HG02973 (cell line): ENCODE measurements around the gene LRIG3.

Experiments used
- ATAC-seq: cut with Tn5 transposase; IDR thresholded peaks from one replicate; pipeline ENCODE4 v1.9.1; 2021; ENCODE audit warnings: moderate library complexity; ENCODE audit not compliant: unreplicated experiment

Gene LRIG3

DNA sequence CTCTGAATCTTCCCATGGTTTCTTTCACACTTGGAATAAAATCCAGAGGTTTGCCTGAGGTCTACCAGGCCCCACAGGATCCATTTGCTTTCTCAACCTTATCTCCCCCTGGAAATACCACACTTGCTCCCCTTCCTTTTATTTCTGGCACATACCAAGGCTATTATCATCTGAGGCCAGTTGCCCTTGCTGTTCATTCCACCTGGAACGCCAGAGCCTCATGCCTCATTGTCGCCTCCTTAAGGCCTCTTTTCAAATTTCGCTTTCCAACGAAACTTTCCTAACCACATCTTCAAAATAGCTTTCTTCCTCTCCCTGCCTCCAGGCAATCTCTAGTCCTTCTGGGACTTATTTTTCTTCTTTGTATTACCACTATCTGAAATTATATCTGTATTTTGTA is 11.2 kb upstream of the LRIG3 start:
- ATAC-seq, result no peak

- ATAC-seq, result no peak
Measured at GRCh38 chr12:58930770-58931324, 10.5 kb upstream of the LRIG3 start.

- ATAC-seq, result no peak
Measured at GRCh38 chr12:58927120-58927519, 6.8 kb upstream of the LRIG3 start.

DNA sequence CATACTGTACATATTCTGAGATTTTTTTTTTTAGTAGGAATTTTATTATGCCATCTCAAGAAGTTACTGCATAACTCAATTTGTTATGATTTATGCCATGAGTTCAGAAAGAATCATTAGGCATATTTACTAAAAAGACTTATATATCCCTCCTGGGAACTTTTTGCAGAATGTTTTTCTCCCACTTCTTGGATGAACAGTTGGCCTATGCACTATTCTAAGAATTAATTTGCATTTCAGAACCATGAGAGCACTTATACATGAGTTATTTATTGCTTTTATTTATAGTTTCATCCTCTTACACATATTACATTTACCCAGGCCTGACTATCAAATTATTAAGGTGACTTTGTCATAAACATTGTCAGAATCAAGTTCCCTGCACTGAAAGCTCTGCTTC is 6.3 kb upstream of the LRIG3 start:
- ATAC-seq, result no peak

GRCh38 chr12:58925751-58926150 is 5.4 kb upstream of the LRIG3 start:
- ATAC-seq, result no peak

DNA sequence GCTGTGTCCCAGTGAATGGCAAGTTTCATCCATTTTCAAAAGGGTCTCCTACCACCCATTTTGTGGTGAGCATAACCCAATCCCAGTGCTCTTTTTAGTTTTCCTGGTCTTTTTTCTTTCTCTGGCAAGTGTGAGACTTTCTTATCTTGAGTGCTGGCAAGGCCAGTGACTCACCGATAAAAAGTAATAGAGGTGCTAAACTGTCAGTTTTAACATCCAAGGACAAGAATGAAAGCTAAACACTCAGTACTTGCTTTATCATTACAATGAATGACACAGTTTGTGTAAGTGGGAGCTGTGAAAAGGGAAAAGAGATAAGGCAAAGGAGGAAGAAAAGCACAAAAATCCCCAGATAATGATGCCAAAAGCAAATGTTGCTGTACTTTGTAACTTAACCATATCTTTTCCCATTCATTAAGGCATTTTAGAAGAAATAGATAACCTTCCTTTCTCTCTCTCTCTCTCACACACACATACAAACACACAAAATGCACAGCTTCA is 4.9 kb upstream of the LRIG3 start:
- no peak for ATAC-seq

DNA sequence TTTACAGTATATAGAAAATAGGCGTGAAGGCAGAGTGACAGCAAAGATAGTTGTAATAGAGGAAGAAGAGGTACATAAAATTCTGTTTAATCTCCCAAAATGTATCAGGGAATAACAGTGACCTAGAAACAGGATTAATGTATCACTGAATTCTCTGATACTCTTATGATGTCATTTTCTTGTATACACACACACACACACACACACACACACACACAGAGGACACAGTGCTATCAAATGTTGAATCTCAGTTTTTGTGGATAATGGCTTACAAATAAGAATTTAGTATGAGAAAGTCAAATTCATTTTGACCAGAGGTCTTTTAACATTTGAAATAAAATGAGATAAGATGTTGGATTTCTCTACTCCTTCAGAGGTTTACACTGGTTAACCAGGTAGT is 4.3 kb upstream of the LRIG3 start:
- ATAC-seq, result no peak

GRCh38 chr12:58923781-58924180 is 3.5 kb upstream of the LRIG3 start:
- no peak for ATAC-seq

GRCh38 chr12:58922849-58923248 is 2.5 kb upstream of the LRIG3 start:
- no peak for ATAC-seq

- no peak for ATAC-seq
Measured at GRCh38 chr12:58920961-58921861, 907 bp upstream of the LRIG3 start.

- ATAC-seq, result no peak
Measured at GRCh38 chr12:58919231-58920101, 838 bp downstream of the LRIG3 start.

DNA sequence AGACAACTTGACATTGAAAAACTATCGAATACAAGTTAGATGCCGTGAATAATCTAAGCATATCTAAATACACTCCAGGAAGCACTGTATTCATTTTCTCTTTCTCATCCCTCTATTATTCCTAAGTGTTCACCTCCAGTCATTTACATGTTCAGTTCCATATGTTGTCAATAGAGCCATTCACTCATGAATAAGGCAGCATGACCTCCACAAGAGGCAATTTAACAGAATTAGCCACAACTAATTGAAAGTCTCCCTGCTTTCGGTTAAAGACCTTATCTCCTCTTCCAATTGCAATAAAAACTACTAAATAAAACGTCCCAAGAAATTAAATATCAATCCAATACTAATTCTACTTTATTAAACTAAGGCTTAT is 1.8 kb downstream of the LRIG3 start:
- ATAC-seq, result no peak

DNA sequence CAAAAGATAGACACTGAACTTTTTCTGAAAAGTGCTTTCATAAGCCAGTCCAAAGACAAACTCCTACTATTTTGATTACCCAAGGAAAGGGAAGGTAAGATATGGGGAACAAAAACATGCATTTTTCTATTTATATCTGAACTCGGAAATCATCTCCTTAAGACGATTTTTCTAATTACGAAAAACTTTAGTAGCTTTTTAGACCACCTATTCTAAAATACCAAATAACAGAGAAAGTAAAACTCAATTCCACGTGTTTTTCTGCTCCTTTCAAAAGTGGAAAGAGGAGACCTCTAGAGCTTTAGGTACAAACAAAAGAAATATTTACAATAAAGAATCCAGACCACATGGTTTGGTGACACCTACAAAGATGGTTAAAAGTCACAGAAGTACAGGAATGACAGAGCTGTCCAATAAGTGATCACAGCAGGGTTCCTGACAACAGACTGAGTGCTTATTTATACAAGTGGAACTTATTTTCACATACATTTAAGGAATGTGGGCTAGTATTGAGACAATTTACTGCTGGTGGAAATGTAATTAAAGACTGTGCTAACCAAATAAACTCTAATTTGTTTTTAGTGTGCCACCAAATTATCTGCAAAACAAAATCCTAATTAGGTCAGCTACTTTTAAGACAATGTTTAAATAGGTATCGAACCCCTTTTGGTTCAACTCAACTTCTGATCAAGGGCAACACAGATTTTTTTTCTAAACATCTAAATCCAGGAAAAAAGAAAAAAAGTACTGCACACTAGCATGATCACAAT is 2.4 kb downstream of the LRIG3 start:
- no peak for ATAC-seq

DNA sequence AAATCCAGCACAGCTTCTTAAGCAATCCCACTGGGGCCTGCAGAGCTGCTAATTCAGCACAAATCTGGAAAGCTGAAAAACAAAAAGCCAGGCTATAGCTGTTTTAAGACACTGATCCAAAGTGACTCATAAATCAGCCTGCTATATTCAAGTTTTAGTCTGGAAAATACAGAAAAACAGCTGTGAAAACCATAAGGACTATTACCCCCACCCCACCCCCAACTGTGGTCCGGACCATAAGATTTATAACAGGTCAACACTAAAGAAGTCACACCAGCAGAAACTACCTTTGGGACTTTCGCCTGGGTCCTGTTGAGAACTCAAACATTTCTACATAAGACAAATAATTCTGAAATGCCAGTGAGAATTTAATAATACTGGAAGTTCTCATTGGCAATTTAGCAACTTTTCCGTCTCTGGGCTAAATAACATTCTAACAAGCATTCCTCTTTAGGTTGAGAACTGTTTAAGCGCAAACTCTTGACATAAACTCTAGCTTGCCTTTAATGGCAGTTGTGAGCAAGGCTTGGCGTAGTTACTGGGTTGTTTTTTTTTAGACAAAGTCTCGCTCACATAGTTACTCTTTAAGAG is 3.3 kb downstream of the LRIG3 start:
- no peak for ATAC-seq

DNA sequence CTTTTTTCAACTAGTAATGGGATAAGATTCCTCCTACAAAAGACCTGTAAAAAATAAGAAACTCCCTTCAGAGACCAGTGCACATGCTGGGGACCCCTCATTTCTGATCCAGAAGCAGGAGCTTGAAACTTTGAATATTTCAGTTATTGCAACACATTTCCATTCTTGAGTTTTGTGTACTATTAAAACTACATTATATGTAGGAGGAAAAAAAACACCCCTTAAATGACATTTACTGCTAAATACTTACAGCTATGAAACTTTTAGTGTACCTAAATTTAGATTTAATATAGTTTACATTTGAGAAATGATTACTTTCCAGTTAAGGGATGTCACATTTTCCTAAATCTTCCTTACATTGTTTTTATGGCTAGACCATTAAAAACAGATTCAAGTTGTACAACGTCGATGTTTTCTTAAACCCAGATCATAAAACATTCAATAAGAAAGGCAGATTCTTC is 4.1 kb downstream of the LRIG3 start:
- no peak for ATAC-seq

- no peak for ATAC-seq
Measured at GRCh38 chr12:58915634-58916033, 4.7 kb downstream of the LRIG3 start.

DNA sequence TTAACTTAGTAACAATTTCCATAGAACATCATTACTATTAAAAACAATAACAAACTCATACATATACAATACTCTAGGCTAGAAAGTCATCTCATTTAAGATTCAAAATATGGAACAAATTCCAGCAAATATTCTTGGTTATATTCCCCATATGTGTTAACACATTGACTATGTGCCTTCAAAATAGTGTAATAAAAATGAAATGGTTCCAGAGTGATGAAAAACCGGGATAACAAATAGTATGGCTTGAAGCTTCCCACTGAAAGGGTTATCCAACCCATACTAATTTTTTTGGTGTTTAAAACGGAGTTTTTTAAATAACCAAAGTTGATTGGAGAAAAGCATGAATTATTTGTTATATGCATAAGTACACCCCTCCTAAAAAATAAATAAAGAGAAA is 5.3 kb downstream of the LRIG3 start:
- no peak for ATAC-seq

DNA sequence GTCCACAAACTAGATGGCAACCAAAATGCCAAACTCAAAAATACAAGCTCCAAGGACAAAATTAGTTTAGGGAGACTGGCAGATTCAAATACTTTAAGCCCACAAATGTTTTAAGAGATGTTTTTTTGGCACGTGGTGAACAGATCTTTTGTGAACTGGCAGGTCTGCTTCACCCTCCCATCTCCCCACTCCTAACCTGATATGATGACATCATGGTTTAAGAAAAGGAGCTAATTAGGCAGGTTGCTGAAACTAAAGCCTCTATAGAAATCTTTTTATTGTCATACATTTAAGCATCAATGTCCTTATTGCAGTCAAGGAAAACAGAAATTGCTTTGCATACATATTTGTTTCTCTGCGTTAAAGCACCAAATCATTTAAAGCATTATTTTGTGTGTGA is 5.8 kb downstream of the LRIG3 start:
- ATAC-seq, result no peak

DNA sequence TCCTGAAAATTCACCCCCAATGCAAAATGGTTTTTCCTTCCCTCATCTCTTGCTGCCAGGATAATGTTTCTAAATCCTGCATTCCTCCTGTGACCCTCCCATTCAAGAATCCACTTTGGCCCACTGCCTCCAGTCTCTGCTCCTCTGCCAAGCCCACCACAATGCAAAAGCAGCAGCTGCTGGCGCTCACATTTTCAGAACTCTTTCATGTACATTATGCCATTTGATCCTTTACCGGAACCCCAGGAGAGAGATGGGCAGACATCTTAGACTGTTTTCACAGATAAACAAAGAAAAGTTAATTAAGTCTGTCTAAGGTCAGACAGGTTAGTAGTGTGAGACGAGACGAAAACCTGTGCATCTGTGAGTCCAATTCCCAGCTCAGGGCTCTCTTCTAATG is 12.9 kb downstream of the LRIG3 start:
- ATAC-seq, result no peak

- ATAC-seq, result no peak
Measured at GRCh38 chr12:58906917-58907316, 13.4 kb downstream of the LRIG3 start.
